ENCODE results near the gene STOX2.
A peak's percentile ranks its signal among the peaks of the same experiment; 100 is the strongest.

STOX2 gene

DNA sequence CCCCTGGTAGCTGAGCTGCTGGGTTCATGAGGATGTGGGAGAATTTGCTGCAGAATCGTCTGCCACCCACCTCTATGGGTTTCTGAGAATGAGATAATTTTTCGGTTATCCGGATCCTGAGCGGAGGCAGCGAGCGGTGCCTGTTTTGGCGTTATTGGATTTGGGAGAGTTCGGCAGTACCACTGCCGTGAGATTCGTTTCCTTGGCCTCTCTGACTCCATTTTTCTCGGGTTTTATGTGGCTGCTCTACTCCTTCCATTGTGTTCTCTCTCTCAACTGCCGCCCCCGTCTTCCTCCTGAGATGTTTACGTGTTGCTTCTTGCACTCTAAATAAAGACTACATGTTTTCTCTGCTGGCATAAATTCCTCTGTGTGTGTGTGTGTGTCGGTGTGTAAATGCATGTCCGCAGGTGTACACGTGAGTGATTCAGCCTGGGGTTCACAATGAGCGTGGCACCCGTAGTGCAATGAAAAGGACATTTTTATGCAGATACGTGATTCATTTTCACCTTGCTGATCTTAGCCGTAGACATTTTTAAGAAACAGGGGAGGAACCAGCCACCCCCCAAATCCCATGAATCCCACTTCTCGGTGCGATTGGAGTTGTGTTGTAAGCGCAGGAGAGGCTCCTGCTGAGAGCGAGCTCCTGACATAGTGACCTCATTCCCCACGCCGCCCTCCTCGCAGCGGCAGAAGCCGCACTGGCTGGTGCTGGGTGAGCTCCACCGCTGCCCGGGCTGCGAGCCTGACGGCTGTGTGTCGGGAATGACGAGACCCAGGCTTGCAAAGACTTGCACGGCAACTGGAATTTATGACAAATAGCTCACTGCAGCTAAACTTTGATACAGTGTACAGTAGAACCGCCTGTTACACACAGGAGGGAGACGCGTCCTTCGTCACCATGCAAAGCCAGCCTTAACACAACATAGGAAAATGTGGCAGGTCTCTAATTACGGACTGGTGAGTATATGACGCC, 82.2 kb downstream of the STOX2 start:
- peak; percentile 92 for DNase-seq

GRCh38 chr4:183987987-183988392, 82.9 kb downstream of the STOX2 start:
- peak; percentile 97 for DNase-seq

GRCh38 chr4:183988874-183989273, 83.8 kb downstream of the STOX2 start:
- no peak for DNase-seq

DNA sequence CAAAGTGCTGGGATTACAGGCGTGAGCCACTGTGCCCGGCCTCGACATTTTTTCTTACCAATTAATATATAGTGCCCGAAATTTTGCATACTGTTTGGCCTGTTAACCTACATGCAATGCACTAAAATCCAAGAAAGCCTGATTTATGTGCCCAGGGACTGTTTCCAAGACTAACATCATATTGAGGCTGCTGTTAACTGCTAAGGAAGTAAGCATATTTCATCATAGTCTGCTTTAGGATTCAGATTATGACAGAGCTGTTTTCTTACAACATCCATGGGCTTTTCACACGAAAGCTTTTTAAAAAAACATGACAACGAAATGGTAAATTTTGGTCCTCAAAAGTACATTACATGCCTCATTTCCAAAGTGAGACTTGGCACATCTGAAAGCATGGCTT, 84.4 kb downstream of the STOX2 start:
- DNase-seq = peak; percentile 61

GRCh38 chr4:183989931-183990330, 84.8 kb downstream of the STOX2 start:
- DNase-seq = peak; percentile 29

DNA sequence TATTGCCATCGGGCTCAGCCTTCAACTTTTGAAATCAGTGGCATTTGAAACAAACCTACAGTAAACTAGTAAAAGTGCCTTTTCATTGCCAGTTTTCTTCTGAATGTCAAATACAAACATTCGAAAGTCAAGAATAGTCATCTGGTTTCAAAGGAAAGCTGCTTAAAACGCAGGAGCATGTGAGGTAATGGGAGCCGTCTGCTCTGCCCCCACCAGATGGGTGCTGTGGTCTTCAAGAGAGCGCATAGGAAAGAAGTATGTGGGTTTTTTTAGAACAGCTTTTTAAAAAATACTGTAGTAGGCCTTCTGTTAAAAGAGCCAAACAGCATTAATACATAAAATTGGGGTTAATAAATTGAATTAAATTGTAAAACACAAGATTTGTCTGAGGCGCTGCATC, 88.6 kb downstream of the STOX2 start:
- DNase-seq = no peak

DNA sequence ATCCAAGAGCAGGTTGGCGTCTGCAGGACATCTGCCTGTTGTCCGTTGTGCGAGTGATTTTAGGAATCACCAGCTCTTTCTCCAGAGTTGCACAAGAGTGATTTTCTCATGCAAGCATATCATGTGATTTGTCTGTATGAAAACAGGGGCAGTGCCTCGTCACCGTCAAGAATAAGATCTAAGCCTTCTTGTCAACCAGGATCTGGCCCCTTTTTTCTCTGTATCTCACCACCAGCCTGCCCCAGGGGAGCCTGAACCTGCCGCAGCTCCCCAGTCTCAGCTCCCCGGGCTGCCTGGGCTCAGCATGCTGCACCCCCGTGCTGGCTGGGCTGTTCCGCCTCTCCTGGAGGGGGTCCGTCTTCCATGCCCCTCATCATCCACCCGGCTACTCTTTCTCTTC, 90.5 kb downstream of the STOX2 start:
- DNase-seq = no peak

GRCh38 chr4:183996868-183997267, 91.8 kb downstream of the STOX2 start:
- DNase-seq = peak; percentile 83

GRCh38 chr4:183999435-183999834, 94.3 kb downstream of the STOX2 start:
- no peak for DNase-seq

GRCh38 chr4:184000457-184001396, 95.6 kb downstream of the STOX2 start:
- no peak for DNase-seq

- DNase-seq = no peak
These were observed 98.3 kb downstream of the STOX2 start for GRCh38 chr4:184003433-184003832.

DNA sequence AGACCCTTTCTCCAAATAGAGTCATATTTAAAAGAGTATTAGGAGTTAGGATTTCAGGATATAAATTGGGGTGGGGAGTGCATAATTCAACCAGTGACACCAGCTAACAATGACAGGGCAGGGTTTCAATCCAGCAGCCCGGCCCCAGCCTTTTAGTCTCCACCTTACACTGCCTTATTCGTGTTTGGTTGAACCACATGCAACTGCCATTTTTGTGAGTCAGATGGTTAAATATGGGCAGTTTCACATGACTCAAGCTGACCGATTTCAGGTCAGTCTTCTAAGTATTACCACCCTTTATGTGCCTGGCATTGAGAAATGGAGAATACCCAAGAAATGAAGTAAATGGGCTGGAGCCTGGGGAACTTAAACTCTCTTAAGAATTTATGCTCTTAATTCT, 102.8 kb downstream of the STOX2 start:
- peak; percentile 54 for DNase-seq

DNA sequence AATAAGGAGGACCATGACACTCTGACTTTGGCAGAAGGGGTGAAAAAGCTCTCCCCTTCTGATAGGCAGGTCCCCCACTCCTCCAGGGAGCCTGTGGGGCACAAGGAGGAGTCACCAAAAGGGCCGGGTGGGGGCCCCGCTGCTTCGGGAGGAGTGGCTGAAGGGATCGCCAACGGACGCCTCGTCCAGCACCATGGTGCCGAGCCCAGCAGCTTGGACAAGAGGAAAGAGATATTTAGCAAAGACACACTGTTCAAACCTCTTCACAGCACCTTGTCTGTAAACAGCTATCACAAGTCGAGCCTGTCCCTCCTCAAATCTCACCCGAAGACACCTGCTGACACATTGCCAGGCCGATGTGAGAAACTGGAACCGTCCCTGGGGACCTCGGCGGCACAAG, 105.6 kb downstream of the STOX2 start:
- DNase-seq = no peak

- no peak for DNase-seq
These were observed 106.8 kb downstream of the STOX2 start for GRCh38 chr4:184011826-184012380.

GRCh38 chr4:184012937-184013336, 107.8 kb downstream of the STOX2 start:
- DNase-seq = no peak

DNA sequence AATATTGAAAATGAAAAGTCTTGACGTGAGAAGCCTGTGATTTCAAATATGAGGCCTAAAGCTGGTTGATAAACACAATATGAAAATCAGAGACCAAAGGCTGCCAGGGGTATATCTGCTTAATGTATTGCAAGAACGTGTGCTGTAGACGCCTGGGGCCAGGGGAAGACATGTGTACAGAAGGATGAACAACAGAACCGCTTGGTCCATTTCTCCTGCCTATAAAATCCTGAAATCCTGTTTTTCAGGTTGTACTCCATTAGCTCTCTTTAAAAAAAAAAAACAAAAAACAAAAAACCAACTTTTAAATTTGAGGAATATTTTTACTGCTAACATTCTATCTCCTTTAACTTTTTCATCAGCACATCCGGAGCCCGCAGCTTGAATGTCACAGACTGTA, 109.2 kb downstream of the STOX2 start:
- no peak for DNase-seq

GRCh38 chr4:184016759-184017668, 111.9 kb downstream of the STOX2 start:
- no peak for DNase-seq

DNA sequence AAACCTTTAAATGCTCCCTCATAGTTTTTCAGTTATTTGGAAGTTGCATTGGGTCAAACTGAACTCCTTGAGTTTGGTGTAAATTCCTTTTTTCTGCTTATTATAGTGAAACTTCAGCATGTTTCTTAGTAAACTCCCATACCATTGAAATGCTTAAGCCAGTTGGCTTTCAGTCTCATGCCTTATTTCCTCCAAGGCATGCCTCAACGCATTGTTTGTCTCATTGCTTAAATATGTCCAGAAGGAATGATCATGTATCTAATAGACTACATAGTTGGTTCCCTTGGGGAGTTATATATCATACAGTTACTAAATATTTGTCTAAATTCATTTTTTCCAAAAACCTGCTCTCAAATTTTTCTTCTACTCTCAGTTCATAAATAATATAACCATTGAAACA, 114.0 kb downstream of the STOX2 start:
- DNase-seq = peak; percentile 75

DNA sequence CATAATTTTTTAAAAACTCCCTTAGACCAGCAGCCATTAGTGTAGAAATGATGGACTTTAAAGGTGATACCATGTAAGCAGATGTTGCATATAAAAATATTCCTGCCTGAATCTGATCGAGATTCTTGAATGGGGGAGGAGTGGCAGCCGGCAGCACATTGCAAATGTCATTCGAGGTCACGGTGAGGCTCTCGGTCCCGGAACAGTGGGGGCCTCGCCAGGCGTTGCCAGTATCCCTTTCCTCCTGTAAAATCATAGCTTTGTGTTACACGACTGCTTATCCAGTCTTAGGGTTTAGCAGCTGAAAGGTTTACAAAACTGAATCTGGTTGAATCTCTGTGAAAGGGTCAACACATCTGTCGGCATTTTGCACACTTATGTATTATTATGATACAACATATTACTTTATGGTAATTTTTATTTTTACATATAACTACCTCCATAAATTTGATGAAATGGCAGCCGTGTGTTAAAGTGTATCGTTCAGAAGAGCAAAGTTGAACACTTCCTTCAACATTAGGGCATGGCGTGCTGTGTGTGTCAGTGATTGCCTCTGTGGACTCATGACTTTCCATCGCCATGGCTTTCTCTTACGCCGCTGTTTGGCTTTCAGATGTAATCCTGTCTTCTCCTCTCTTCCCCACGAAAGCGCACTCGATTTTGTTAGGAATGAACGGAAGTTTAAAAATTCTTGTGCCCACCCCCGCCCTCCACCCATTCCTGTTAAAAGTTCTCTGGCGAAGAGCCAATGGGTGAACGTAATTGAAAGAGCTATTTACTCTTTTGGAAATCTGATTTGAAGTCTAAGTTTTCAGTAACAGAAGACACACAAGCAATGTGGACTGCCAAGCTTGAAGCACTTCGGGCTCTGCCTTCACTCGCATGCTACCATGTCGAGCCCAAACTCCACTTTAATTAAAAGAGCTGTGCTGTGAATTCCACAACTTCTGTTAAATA, 114.8 kb downstream of the STOX2 start:
- no peak for DNase-seq

- no peak for DNase-seq
These were observed 116.3 kb downstream of the STOX2 start for GRCh38 chr4:184021389-184021788.
